ENCODE results near the gene SLC37A1.

SLC37A1 gene

GRCh38 chr21:42513985-42514882, 582 bp downstream of the SLC37A1 start:
- Mint-ChIP-seq H3K4me3 (peak overlapping the region; percentile 85 to 88 (median 85)), H3K9me3 (no peaks in the 10 kb centered on the region), H3K4me1 (peaks cover 10% of the 10 kb centered on the region), H3K36me3 (ENCODE audit: low read depth) (no peaks in the 10 kb centered on the region), H3K27me3 (ENCODE audit: low read depth) (peaks cover 56% of the 10 kb centered on the region), H3K27ac (peak overlapping the region; percentile 4 to 60 (median 41))
- no peak for TF ChIP-seq CTCF (IDR thresholded peaks at IDR 0.05; ENCODE audit: unreplicated experiment in 3 of 3)

GRCh38 chr21:42514883-42515228, 1.2 kb downstream of the SLC37A1 start:
- H3K4me3 Mint-ChIP-seq, result peak overlapping the region; percentile 83 to 85 (median 85)
- H3K4me1 Mint-ChIP-seq, result peaks cover 10% of the 10 kb centered on the region
- no peak for TF ChIP-seq CTCF (IDR thresholded peaks at IDR 0.05; ENCODE audit: unreplicated experiment in 3 of 3)
- no peaks in the 10 kb centered on the region for H3K36me3 Mint-ChIP-seq (ENCODE audit: low read depth)
- peak overlapping the region; percentile 4 to 60 (median 41) for H3K27ac Mint-ChIP-seq
- H3K27me3 Mint-ChIP-seq (ENCODE audit: low read depth), result peaks cover 59% of the 10 kb centered on the region
- no peaks in the 10 kb centered on the region for H3K9me3 Mint-ChIP-seq

GRCh38 chr21:42515708-42516502, 2.3 kb downstream of the SLC37A1 start:
- no peak for TF ChIP-seq CTCF (IDR thresholded peaks at IDR 0.05; ENCODE audit: unreplicated experiment in 3 of 3)
- H3K4me3 Mint-ChIP-seq, result peak overlapping the region; percentile 83 to 85 (median 85)
- no peaks in the 10 kb centered on the region for H3K9me3 Mint-ChIP-seq
- no peaks in the 10 kb centered on the region for H3K36me3 Mint-ChIP-seq (ENCODE audit: low read depth)
- peaks cover 10% of the 10 kb centered on the region for H3K4me1 Mint-ChIP-seq
- H3K27me3 Mint-ChIP-seq (ENCODE audit: low read depth), result peaks cover 66% of the 10 kb centered on the region
- H3K27ac Mint-ChIP-seq, result peak overlapping the region in 1 of 3 experiments; percentile 34

GRCh38 chr21:42518215-42518614, 4.6 kb downstream of the SLC37A1 start:
- H3K36me3 Mint-ChIP-seq (ENCODE audit: low read depth), result no peaks in the 10 kb centered on the region
- no peak overlapping the region for H3K4me3 Mint-ChIP-seq
- H3K27me3 Mint-ChIP-seq (ENCODE audit: low read depth), result peaks cover 71% of the 10 kb centered on the region
- H3K27ac Mint-ChIP-seq, result no peak overlapping the region
- no peaks in the 10 kb centered on the region for H3K9me3 Mint-ChIP-seq
- peaks cover 10% of the 10 kb centered on the region for H3K4me1 Mint-ChIP-seq
- TF ChIP-seq CTCF (IDR thresholded peaks at IDR 0.05; ENCODE audit: unreplicated experiment in 3 of 3), result no peak

- Mint-ChIP-seq H3K4me3 (no peak overlapping the region), H3K36me3 (ENCODE audit: low read depth) (no peaks in the 10 kb centered on the region), H3K4me1 (peaks cover 10% of the 10 kb centered on the region), H3K9me3 (no peaks in the 10 kb centered on the region), H3K27me3 (ENCODE audit: low read depth) (peaks cover 74% of the 10 kb centered on the region), H3K27ac (no peak overlapping the region)
- no peak for TF ChIP-seq CTCF (IDR thresholded peaks at IDR 0.05; ENCODE audit: unreplicated experiment in 3 of 3)
Measured at GRCh38 chr21:42518626-42519025, 5.0 kb downstream of the SLC37A1 start.
